GM18517 (cell line): ENCODE measurements around the gene PCDHGB6.
"Not testable (repeated sequence)": the region's sequence is repeated elsewhere in the genome, so short reads cannot be mapped to it uniquely, and the experiment has no call there.

ENCODE experiments used
- ATAC-seq: cut with Tn5 transposase; IDR thresholded peaks from one replicate; pipeline ENCODE4 v1.9.1; 2021; ENCODE audit warnings: mild to moderate bottlenecking, moderate library complexity; ENCODE audit not compliant: unreplicated experiment

Gene PCDHGB6

DNA sequence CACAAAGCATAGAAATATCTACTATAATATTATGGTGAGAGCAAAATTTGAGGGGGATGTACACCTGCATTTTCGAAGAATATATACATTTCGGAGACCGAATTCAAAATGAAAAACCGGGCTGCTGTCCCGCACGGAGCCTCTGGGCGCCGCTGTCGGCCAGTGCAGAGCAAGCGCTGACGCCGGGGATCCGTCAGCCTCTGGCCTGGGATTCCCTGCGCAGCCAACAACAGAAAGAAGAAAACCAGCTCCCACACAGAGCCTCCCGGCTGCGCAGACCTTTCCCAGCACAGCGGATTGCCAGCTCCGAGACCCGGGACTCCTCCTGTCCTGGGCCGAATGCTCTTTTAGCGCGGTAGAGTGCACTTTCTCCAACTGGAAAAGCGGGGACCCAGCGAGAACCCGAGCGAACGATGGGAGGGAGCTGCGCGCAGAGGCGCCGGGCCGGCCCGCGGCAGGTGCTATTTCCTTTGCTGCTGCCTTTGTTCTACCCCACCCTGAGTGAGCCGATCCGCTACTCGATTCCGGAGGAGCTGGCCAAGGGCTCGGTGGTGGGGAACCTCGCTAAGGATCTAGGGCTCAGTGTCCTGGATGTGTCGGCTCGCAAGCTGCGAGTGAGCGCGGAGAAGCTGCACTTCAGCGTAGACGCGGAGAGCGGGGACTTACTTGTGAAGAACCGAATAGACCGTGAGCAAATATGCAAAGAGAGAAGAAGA, at the start of gene PCDHGB6:
TSS of gene PCDHGB6 (plus strand) at position 232 of the 716 bp plus-strand sequence. CDS start at position 414, 182 bp downstream.
- not testable (repeated sequence) for ATAC-seq

DNA sequence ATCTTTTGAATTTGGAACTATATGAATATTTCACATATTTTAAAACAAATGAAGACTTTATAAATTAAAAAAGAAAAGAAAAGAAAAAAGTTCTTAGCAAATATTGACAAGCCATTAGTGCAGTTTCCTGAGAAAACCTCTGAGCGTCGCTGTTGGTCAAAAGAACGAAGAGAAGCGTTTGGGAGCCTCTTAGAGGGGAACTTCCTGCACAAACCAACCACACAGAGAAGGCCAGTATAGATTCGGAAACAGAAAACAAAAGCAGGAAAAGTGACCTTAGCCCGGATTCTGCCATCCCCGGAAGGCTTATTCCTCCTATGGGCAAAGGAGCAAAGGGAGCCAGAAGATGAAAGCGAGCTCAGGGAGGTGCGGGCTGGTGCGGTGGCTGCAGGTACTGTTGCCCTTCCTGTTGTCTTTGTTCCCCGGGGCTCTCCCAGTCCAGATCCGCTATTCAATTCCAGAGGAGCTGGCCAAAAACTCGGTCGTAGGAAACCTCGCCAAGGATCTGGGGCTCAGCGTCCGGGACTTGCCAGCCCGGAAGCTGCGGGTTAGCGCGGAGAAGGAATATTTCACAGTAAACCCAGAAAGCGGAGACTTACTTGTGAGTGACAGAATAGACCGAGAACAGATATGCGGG, 47.9 kb upstream of the PCDHGB6 start, which contains the start of gene PCDHGB2:
TSS of gene PCDHGB2 (plus strand) at position 205 of the 637 bp plus-strand sequence. CDS start at position 347, 142 bp downstream.
- ATAC-seq: peak; percentile 56

DNA sequence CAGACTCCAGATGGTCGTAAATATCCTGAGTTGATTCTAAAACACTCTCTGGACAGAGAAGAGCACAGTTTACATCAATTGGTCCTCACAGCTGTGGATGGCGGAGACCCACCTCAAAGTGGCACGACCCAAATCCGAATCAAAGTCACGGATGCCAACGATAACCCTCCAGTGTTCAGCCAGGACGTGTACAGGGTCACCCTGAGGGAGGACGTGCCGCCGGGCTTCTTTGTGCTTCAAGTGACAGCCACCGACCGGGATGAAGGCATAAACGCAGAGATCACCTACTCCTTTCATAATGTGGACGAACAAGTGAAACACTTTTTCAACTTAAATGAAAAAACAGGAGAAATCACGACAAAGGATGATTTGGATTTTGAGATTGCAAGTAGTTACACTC, 47.1 kb upstream of the PCDHGB6 start:
- ATAC-seq: no peak

DNA sequence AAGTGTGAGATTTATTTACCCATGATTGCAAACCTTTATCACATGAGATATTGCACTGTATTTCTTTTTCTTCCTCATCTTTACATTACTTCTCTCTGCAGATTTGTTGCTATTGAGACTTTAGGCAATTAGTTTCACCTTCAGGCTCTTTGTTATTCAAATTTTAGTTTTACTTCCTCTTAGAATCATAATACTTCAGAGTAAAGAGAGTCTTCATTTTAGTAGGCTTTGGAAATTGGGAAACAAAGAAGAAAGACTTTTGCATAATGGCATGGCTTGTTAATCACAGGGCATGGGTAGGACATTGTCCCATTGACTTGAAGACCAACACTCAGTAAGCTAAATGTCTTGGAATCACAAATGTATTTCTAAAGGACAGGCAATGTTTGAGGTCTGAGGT, 45.1 kb upstream of the PCDHGB6 start:
- no peak for ATAC-seq

DNA sequence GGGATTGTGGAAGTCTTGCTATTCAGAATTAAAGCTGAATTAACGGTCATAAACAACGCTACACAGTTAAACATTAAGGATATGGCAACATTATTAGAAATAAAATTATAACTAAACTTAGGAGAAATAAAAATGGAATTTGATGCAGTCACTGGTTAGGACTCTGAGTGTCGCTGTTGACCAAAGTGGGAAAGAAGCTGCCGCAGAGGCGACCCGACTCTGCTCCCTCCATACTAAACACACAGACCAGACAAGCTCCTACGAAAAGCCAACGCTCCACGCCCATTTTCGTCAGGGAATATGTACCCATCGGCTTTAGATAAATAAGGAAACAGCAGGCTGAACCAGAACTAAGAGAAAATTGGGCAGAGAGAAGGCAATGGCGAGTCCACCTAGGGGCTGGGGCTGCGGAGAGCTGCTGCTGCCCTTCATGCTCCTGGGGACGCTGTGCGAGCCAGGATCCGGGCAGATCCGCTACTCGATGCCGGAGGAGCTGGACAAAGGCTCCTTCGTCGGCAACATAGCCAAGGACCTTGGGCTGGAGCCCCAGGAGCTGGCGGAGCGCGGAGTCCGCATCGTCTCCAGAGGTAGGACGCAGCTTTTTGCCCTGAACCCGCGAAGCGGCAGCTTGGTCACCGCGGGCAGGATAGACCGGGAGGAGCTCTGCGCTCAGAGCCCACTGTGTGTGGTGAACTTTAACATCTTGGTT, 43.7 kb upstream of the PCDHGB6 start, which contains the start of gene PCDHGA5:
TSS of gene PCDHGA5 (plus strand) at position 211 of the 709 bp plus-strand sequence. CDS start at position 380, 169 bp downstream.
- no peak for ATAC-seq

DNA sequence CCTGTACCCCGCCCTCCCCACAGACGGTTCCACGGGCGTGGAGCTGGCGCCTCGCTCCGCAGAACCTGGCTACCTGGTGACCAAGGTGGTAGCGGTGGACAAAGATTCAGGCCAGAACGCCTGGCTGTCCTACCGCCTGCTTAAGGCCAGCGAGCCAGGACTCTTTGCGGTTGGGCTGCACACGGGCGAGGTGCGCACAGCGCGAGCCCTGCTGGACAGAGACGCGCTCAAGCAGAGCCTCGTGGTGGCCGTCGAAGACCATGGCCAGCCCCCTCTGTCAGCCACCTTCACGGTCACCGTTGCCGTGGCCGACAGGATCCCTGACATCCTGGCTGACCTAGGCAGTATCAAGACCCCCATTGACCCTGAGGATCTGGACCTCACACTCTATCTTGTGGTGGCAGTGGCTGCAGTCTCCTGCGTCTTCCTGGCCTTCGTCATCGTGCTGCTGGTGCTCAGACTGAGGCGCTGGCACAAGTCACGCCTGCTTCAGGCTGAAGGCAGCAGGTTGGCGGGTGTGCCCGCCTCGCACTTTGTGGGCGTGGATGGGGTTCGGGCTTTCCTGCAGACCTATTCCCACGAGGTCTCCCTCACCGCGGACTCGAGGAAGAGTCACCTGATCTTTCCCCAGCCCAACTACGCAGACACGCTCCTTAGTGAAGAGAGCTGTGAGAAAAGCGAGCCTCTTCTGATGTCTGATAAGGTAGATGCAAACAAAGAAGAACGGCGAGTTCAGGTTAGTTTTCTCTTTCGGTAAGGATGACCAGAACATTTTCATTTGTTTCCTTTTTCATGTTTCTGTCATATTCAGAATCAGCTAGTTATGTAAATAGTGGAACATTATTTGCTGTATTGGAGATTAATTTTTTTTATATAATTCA, 41.6 kb upstream of the PCDHGB6 start:
- no peak for ATAC-seq

DNA sequence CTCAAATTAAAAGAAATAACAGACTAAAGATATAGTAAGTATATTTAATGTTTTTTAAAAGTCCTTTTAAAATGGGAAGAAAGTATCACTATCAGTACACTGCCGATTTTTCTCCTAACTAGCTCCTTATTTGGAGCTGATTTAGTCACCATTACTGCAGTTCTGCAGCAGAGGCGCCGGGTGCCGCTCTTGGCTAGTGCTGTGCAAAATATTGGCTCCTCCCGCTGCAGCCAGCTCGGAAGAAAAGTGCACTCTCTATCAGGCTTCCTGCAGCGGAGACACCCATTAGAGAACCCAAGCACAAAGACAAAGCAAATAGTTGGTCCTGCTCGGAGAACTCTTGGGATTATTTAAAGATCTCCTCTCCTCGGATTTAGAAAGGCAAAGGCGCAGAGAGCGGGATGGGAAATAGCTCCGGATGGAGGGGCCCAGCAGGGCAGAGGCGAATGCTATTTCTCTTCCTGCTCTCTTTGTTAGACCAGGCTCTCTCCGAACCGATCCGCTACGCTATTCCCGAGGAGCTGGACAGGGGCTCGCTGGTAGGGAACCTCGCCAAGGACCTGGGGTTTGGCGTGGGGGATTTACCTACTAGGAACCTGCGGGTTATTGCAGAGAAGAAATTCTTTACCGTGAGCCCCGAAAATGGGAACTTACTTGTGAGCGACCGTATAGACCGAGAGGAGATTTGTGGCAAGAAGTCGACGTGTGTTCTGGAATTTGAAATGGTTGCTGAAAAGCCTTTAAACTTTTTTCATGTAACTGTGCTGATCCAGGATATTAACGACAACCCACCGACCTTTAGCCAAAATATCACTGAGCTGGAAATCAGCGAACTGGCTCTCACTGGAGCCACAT, 37.6 kb upstream of the PCDHGB6 start, which contains the start of gene PCDHGB3:
TSS of gene PCDHGB3 (plus strand) at position 249 of the 855 bp plus-strand sequence. CDS start at position 402, 153 bp downstream.
- ATAC-seq: peak; percentile 90

DNA sequence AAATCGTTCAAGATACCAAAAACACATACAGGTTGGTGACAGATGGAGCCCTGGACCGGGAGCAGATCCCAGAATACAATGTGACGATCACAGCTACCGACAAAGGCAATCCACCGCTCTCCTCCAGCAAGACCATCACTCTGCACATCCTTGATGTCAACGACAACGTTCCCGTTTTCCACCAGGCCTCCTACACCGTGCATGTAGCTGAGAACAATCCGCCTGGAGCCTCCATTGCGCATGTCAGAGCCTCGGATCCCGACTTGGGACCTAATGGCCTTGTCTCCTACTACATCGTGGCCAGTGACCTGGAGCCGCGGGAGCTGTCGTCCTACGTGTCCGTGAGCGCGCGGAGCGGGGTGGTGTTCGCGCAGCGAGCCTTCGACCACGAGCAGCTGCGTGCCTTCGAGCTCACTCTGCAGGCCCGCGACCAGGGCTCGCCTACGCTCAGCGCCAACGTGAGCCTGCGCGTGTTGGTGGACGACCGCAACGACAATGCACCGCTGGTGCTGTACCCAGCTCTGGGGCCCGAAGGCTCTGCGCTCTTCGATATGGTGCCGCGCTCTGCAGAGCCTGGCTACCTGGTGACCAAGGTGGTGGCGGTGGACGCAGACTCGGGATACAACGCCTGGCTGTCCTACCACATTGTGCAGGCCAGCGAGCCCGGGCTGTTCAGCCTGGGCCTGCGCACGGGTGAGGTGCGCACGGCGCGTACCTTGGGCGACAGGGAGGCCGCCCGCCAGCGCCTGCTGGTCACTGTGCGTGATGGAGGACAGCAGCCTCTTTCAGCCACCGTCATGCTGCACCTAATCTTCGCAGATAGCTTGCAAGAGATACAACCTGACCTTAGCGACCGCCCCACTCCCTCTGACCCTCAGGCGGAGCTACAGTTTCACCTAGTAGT, 36.0 kb upstream of the PCDHGB6 start:
- ATAC-seq: no peak

DNA sequence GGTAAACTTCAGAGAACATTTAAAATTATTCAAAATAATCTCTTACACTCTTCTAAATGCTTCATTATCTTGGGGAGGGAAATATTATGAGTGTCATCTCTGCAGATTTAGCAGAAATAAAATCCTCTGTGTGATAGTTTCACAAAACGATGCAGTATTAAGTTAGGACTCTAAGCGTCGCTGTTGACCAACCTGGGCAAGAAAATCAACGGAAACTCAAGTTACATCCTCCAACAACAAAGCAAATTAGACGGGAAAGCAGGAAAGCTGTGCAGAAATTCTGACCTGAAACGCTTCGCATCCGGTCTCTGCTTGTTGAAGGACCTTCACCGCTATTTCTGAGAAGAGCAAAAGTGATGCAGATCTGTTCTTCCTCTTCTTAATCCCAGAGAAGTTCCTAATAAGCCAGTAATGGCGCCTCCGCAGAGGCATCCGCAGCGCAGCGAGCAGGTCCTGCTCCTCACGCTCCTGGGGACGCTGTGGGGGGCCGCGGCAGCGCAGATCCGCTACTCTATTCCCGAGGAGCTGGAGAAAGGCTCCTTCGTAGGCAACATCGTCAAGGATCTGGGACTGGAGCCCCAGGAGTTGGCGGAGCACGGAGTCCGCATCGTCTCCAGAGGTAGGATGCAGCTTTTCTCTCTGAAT, 34.0 kb upstream of the PCDHGB6 start, which contains the start of gene PCDHGA6:
TSS of gene PCDHGA6 (plus strand) at position 219 of the 645 bp plus-strand sequence. CDS start at position 412, 193 bp downstream.
- ATAC-seq: no peak

DNA sequence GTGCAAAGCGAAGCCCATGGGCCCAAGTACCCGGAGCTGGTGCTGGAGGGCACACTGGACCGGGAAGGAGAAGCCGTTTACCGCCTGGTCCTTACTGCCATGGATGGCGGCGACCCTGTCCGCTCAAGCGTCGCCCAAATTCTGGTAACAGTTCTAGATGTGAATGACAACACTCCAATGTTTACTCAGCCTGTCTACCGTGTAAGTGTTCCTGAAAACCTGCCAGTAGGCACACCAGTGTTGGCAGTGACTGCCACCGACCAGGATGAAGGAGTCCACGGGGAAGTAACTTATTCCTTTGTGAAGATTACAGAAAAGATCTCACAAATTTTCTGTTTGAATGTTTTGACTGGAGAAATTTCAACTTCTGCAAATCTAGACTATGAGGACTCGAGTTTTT, 33.2 kb upstream of the PCDHGB6 start:
- no peak for ATAC-seq

DNA sequence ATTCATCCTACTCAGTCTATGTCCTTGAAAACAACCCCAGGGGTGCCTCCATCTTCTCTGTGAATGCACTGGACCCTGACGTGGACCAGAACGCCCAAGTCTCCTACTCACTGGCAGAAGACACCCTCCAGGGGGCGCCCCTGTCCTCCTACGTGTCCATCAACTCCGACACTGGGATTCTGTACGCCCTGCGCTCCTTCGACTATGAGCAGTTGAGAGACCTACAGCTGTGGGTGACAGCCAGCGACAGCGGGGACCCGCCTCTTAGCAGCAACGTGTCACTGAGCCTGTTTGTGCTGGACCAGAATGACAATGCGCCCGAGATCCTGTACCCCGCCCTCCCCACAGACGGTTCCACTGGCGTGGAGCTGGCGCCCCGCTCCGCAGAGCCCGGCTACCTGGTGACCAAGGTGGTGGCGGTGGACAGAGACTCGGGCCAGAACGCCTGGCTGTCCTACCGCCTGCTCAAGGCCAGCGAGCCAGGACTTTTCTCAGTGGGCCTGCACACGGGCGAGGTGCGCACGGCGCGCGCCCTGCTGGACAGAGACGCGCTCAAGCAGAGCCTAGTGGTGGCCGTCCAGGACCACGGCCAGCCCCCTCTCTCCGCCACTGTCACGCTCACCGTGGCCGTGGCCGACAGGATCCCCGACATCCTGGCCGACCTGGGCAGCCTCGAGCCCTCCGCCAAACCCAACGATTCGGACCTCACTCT, 32.2 kb upstream of the PCDHGB6 start:
- ATAC-seq: not testable (repeated sequence)

DNA sequence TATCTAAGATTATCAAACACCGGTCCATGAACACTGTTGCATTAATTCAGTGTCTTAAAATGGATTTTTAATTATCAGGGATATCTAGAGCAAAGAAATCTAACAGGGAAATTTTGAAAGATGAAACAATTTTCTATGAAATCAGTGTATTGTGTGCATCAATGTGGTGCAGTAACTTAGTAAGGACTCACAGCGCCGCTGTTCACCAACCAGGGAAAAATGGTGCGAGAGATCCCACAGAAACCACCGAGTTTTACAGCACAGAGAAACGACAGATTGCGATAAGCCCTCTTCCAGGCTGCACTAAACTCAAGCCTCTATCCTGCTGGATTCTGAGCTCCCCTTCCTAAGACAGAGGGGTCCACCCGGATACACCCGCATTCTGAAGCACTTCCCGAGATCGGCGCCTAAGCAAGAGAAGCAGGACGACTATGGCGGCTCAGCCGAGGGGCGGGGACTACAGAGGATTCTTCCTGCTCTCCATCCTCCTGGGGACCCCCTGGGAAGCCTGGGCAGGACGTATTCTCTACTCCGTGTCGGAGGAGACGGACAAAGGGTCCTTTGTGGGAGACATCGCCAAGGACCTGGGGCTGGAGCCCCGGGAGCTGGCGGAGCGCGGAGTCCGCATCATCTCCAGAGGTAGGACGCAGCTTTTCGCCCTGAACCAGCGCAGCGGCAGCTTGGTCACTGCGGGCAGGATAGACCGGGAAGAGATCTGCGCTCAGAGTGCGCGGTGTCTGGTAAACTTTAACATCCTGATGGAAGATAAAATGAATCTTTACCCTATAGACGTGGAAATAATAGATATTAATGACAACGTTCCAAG, 25.1 kb upstream of the PCDHGB6 start, which contains the start of gene PCDHGA7:
TSS of gene PCDHGA7 (plus strand) at position 274 of the 826 bp plus-strand sequence. CDS start at position 432, 158 bp downstream.
- no peak for ATAC-seq

DNA sequence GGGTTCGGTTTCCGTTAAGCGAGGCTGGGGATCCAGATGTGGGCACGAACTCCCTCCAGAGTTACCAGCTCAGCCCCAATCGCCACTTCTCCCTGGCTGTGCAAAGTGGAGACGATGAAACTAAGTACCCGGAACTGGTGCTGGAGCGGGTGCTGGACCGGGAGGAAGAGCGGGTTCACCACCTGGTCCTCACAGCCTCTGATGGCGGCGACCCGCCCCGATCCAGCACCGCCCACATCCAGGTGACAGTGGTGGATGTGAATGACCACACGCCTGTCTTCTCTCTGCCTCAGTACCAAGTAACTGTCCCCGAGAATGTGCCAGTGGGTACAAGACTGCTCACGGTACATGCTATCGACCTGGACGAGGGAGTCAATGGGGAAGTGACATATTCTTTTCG, 24.5 kb upstream of the PCDHGB6 start:
- no peak for ATAC-seq

DNA sequence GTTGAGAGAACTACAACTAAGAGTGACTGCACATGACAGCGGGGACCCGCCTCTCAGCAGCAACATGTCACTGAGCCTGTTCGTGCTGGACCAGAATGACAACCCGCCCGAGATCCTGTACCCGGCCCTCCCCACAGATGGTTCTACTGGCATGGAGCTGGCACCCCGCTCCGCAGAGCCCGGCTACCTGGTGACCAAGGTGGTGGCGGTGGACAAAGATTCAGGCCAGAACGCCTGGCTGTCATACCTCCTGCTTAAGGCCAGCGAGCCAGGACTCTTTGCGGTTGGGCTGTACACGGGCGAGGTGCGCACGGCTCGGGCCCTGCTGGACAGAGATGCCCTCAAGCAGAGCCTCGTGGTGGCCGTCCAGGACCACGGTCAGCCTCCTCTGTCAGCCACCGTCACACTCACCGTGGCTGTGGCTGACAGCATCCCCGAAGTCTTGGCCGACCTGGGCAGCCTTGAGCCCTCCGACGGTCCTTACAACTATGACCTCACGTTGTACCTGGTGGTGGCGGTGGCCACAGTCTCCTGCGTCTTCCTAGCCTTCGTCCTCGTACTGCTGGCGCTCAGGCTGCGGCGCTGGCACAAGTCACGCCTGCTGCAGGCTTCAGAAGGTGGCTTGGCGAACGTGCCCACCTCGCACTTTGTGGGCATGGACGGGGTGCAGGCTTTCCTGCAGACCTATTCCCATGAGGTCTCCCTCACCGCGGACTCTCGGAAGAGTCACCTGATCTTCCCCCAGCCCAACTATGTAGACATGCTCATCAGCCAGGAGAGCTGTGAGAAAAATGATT, 23.2 kb upstream of the PCDHGB6 start:
- ATAC-seq: no peak

DNA sequence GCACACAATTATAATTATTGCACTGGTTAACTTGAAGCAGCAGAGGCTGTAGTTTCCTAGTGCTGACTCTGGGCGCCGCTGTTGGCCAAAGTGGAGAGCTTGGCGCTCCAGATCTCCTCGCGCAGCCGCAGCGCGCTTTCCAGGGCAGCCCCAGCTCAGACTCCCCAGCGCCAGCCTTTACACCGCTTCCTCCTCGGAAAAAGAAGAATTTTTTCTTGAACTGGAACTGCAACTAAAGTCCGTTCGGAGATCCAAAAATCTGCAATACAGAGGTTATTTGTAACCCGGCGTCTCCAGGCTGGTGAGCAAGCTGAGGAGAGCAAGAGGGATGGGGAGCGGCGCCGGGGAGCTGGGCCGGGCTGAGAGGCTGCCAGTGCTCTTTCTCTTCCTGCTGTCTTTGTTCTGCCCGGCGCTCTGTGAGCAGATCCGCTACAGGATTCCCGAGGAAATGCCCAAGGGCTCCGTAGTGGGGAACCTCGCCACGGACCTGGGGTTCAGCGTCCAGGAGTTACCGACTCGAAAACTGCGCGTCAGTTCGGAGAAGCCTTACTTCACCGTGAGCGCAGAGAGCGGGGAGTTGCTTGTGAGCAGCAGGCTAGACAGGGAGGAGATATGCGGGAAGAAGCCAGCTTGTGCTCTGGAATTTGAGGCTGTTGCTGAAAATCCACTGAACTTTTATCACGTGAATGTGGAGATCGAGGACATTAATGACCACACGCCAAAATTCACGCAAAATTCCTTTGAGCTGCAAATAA, 20.1 kb upstream of the PCDHGB6 start, which contains the start of gene PCDHGB4:
TSS of gene PCDHGB4 (plus strand) at position 142 of the 755 bp plus-strand sequence. CDS start at position 329, 187 bp downstream.
- ATAC-seq: not testable (repeated sequence)
